HG03097 (cell line): ENCODE results near the gene IREB2.

Experiments used
- ATAC-seq: cut with Tn5 transposase; IDR thresholded peaks from one replicate; pipeline ENCODE4 v1.9.1; 2021; ENCODE audit not compliant: unreplicated experiment, low FRiP score

Gene IREB2

DNA sequence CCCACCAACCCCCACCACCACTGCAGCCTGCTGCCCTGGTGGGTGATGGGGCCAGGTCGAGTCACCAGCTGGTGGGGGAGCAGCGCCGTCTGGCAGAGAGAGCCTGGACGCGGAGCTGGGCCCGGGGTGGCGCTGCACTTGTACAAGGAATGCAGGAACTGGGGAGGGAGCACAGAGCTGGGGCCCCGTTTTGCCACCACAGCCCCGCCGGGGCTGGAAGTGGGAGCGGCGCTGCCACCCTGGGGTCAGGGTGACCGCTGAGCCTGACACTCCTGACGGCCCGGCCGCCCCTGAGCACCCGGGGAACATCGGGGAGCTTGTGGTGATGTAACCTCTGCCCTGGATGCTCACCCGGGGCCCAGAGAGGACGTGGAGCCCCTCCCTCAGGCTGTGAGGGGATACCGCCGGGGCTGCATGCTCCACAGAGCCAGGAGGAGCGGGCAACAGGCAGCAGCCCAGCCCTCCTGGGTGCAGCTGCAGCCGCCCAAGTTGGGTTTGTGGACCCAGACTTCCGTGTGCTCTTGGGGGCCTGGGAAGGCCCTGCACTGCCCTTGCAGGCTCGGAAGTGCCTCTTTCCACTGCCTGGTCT is 32.6 kb upstream of the IREB2 start:
- no peak for ATAC-seq

DNA sequence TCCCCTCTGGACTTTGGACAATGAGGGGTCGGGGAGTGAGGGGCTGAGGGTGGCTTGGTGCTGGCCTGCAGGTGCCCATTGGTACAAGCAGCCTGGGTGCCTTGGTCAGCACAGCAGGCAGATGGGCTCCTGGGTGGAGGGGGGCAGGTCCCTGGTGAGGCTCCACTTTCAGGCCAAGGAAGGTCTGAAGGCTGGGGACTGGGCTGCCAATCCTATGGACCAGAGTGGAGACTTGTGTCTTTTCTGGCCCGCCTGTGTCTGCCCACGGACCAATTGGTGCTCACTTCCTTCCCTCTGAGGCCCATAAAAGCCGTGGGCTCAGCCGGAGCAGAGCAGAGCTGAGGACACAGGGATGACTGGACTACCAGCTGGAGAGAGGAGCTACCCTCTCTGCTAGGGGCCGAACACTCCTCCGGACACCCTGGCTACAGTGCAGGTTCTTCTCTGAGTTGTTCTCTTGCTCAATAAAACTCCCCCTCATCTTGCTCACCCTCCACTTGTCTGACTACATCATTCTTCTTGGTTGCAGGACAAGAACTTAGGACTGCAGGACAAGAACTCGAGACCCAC is 31.9 kb upstream of the IREB2 start:
- no peak for ATAC-seq

DNA sequence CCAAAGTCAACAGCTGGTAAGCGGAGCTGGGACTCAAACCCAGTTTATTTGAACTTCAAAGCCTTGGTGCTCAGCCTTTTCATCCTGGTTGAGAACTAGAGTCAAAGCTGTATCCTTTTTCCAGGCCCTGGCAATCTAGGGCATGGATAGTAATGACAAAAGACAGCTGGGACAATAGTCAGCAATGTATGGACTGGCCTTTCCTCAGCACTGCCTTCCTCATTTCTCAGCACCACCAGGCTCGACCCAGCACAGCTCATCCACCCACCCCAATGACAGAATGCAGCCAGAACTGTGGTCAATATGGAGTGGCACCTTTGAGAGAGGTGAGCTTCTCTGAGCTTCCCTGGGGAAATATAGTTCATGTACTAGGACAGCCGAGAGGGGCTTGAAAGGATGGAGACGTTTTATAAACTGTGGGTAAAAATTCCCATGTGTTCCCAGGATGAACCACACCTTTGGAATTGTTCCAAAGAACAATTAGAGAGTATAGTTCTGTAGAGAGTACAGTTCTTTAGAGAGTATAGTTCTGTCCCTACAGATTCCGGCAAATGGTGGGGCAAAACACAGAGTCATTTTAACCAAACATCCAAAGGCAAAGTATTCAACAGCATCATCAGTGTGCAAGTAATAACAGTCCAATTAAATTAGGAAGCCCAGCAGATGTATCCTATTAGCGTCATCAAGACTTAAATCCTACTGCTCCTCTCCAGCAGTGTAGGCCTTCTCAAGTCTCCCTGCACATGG is 30.2 kb upstream of the IREB2 start:
- ATAC-seq = no peak

DNA sequence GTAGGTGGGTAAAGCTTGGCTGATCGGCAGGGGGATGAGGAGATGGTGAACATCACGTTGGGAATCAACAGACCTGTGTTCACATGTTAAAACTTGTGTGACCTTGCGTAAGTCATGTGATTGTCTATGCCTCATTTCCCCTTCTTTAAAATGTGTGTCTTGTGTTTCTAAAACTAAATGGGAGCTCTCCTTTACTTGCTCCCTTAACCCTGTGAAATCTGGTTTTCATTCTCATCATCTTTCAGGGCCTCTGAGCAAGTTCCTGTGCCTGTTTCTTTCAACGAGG is 29.7 kb upstream of the IREB2 start:
- ATAC-seq = no peak

DNA sequence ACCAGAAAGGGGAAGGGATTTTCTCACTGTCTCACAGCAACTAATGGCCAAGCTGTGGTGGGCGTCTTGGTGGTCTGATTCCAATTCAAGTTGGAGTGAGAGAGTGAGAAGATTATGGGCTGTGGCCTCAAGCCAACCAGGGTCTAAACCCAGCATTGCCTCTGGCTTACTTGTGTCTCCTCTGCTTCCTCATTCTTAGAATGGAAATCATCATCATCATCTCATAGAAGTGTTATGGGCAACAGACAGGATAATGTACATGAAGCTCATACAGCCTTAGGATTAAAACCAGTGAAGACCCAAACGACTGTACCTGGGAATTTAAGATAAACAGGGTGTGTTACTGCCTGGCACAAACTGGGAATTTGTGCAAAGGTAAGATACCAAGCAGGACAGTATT is 29.1 kb upstream of the IREB2 start:
- ATAC-seq = no peak

DNA sequence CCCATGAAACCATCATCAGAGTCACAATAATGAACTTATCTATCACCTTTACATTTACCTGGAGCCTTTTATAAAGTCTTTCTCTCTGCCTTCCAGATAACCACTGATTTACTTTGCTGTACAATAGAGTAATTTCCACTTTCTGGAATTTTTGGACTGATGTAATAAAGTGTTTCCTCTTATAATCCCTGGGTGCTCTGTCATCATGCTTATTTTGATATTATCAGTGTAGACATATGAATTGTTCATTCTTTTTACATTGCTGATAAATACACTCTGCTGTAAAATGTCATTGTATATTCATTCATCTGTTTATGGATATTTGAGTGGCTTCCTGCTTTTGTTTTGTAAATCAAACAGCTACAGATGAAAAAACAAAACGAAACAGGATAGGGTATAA is 27.0 kb upstream of the IREB2 start:
- no peak for ATAC-seq

DNA sequence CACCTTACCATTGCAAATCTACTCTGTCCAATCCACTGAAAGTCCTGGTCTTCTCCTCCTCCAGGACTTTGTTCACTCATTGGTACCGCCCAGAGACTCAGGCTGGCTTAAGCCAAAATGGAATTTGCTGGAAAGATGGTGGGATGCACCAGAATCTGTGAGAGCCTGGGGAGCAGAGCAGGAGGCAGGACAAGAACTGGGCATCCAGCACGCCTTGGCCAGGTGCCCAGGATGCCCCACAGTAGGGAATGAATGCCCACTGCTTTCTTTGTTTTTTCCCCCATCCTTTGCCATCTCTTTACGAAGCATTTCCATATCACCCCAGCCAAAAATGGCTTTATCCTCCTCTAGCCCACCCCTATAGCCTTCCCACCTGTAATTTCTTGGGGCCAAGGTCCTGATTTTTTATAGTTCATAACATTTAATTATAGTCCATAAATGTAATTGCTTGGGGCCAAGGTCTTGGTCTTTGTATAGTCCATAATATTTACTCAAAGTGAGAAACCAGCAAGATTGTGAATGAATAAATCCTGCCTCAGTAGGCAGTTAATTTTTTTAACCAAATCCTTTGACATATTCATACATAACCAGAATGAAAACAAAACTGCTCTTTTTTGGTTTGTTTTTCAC is 23.3 kb upstream of the IREB2 start:
- ATAC-seq = no peak

DNA sequence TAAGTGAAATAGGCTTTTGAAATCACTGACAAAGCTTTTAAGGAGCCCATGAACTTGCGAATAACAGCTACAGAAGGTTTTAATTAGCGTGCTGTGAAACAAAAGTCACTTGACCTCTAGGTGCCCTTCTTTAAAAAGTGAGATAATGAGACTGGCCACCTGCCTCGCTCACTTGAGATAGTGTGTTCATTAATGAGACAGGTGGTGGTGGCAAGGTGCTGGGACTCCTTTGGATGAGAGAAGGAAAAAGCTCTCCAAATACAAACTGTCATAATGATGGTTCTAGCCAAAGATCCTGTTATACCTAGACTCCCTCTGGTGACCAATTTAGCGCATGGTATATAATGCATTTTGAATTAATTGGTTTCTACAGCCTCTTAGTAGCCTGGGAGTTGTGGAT is 22.7 kb upstream of the IREB2 start:
- ATAC-seq = no peak

DNA sequence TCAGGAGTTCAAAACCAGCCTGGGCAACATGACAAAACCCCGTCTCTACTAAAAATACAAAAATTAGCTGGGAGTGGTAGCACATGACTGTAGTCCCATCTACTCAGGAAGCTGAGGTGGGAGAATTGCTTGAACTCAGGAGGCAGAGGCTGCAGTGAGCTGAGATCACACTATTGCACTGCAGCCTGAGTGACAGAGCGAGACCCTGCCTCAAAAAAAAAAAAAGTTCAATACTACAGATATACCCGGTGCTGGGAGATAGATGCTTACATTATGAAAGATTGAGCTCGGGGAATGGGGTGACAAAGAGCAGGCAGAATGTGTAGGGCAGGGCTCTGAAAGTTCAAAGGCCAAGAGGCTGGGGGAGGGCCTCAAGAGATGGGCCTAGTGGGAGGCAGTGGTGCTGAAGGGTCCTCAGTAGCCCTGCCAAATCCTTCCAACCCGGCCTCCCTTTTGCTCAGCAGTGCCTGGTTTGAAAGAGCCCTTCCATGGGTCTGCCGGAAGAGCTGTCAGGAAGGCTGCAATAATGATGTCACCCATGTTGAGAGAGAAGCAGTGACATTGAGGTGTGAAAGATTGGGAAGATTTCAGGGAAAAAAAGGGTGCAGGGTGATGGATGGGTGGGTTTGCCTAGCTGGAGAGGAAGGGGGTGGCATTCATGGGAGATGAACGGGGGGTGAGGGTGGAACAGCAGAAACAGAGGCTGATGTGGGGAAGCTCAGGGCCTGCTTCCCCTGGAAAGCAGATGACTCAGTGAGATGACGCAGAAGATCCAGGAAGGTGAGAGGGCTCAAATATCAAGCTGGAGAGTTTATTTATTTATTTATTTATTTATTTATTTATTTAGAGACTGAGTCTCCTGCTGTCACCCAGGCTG is 20.0 kb upstream of the IREB2 start:
- ATAC-seq = no peak

DNA sequence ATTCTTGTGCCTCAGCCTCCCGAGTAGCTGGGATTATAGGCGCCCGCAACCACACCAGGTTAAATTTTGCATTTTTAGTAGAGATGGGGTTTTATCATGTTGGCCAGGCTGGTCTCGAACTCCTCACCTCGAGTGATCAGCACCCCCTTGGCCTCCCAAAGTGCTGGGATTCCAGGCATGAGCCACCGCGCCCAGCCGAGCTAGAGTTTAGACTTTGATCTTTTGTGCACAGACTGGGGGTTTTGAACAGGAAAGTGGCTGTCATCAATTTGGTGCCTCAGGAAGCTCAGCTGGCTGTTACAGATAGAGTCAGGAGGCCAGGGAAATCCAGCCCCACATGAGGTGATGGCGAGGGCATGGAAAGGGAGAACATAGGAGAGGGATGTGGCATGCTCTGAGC is 19.3 kb upstream of the IREB2 start:
- no peak for ATAC-seq

DNA sequence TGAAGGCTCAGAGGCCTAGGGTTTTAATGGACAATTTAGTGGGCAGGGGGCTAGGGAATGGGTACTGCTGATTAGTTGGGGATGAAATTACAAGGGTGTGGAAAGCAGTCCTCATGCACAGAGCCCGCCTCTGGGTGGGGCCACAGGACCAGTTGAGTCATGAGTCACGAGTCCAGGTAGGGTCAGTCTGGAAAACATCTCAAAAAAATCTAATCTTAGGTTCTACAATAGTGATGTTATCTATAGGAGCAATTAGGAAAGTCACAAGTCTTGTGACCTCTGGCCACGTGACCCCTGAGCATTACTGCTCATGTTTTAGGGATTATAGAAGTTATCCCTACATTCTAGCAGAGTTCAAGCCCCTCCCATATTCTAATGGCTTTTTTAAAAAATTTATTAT is 18.6 kb upstream of the IREB2 start:
- no peak for ATAC-seq

DNA sequence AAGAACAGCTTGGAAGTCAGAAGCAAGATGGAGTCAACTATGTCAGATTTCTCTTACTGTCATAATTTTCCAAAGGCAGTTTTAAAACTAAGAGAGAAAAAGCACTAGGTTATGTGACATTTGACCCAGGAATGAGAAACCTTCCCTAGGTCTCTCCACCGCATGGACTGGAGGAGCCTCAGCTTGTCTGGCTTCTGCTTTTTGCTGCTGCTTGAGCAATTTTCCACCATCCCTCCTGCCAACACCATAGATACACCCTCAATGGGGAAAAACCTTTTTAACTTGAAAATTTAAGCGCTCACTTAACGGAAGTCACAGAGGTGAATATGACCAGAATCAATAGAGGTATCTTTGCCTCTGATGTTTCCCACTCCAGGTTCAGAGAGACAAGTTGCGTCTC is 17.8 kb upstream of the IREB2 start:
- no peak for ATAC-seq

DNA sequence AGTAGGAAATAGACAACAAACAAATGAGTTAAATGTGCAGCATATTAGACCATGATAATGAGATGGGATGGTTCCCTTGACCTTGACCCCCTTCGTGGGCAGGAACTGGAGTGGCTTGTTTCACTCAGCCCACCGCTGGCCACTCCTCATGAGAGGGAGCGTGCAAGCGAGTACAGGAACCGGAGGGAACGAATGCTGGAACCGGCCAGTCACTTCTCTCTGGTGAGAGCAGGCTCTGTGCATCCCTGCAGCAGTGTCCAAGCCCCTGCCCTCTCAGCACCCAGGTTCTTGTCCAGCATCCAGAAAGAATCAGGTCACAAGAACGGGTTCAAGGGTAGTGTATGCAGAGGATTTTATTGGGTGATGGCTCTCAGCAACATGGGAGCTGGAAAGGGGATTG is 17.2 kb upstream of the IREB2 start:
- ATAC-seq = no peak

DNA sequence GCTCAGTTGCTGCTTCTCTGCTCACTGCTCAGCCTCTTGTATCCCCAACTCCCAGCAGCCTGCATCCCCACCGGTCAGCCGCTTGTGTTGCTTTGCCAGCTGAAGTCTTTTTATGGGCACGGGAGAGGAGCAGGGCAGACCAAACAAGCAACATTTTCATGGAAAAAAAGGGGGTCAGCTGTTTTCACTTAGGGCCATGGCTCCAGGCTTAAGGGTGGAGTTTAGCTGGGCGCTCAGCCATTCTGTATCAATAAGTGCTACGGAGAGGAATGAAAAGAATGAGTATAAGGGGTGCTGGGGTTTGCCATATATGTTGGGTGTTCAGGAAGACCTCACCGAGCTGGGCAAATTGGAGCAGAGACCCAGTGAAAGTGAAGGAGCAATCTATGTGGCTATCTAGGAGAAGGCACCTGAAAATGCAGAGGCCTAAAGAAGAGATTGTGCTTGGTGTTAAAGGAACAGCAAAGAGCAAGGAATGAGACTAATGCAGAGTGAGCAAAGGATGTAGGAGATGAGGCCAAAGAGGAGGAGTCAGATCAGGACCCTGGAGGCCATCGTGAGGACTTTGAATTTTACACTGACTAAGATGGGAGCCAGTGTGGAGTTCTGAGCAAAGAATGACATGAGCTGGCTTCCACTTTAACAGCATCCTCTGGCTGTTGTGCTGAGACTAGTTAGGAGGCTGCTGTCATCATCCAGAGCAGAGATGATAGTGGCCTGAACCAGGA is 16.6 kb upstream of the IREB2 start:
- ATAC-seq = no peak

DNA sequence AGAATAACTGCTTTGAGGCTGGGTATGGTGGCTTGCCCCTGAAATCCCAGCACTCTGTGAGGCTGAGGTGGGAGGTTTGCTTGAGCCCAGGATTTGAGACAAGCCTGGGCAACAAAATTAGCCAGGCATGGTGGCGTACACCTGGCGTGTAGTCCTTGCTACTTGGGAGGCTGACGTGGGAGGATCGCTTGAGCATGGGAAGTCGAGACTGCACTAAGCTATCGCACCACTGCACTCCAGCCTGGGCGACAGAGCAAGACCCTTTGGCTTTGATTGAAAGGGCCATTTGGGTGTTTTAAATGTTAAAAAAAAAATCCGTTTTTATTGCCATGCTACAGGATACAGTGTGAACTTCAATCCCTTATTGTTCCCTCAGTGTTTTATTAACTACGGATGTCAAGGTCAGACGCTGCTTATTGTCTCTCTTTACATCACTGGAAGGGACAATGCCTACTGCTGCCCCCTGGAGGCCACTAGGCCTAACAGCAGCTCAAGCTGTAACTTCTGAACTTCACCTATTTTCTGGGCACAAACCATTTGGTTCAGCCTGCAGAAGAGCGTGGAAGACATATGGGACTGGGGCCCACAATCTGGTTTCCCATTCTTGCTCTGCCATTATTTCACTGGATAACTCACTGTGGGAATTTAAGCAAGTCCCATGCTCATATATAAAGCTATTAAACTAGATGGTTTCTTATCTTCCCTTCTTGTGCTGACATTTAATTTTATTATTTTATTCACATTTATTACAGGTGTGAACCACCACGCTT is 15.3 kb upstream of the IREB2 start:
- no peak for ATAC-seq

DNA sequence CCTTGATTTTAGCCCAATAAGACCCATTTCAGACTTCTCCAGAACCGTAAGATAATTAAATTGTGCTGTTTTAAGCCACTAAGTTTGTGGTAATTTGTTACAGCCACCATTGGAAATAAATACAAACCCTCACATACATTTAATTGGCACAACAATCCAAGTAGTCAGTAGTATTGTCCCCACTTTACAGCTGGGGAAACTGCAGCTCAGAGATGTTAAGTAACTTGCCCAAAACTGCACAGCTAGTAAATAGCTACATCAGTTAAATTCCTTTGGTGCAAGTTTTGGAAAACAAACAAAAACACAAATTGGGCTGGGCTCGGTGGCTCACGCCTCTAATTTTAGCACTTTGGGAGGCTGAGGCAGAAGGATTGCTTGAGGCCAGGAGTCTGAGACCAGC is 13.3 kb upstream of the IREB2 start:
- no peak for ATAC-seq

DNA sequence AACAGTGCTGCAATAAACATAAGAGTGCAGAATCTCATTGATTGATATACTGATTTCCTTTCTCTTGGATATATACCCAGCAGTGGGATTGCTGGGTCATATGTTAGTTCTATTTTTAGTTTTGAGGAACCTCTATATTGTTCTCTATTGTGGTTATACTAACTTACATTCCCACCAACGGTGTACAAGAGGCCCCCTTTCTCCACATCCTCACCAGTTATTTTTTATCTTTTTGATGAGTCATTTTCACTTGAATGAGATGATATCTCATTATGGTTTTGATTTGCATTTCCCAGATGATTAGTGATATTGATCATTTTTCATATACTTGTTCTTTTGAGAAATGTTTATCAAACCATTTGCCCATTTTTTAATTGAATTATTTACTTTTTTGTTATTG is 12.4 kb upstream of the IREB2 start:
- ATAC-seq = no peak

DNA sequence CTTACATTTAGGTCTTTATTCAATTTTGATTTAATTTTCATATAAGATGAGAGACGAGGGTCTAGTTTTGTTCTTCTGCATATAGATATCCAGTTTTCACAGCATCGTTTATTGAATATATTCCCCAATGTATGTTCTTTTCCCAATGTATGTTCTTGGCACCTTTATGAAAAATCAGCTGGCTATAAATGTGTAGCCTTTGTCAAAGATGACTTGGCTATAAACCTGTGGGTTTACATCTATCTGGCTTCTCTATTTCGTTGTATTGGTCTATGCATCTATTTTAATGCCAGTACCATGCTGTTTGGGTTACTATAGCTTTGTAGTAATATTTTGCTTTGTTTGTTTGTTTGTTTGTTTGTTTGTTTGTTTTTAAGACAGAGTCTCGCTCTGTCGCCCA is 11.7 kb upstream of the IREB2 start:
- ATAC-seq = no peak

DNA sequence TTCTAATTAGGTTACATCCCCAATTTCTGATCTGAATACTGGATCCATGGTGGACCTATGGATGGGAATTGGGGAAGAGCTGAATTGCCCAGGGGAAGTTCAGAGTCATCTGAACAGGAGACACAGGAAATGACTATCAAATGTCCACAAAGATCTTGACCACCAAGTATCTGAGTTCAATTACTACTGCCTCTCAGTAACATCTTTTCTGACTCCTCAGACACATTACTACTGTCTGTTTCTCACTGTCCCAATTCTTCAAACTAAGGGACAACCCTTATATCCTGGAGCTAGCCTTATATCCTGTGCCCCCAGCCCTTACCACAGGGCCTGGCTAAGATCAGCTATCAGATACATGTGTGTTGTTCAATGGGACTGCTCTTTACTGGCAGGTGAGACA is 10.1 kb upstream of the IREB2 start:
- no peak for ATAC-seq

DNA sequence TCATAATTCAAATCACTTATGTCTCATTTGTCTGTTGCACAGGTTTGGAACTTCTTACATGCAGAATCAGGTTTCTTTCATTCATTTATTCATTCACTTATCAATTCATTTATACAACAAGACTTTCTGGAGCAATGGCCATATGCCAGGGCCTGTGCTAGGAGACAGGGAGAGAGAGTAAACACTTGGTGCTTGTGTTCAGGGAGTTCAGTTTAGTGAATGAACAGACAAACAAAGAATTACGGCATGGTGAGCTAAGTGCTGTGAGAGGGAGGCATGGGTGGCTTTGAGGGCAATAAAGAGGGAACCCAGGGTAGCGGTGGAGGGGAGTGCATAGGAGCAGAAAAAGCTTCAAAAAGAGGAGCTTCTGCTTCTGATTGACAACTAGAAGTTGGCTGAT is 8.5 kb upstream of the IREB2 start:
- no peak for ATAC-seq
